ENCODE data around the gene DNAJB11. TPM values are rescaled to one million over a fixed set of nuclear protein-coding genes. Genes with fewer than 3 reads are reported as not detected.

DNAJB11 gene
- total and polyA plus RNA-seq, 2 of the 4 experiments (the other 2 are of a cell fraction), result 27.4 to 48.6 TPM

DNA sequence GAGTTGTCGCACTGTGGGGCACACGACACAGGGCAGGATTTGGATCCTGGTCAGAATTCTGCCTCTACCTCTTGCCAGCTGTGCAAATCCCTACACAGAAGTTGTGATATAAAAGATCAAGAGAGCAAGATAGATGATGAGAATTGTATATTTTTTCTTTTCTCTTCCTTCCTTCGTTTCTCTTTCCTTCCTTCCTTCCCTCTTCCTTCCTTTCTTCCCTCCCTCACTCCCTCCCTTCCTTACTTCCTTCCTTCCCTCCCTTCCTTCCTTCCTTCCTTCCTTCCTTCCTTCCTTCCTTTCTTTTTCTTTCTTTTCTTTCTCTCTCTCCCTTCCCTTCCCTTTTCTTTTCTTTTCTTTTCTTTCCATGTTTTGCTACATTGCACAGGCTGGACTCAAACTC lies 30.4 kb downstream of the DNAJB11 start:
- intact Hi-C loops (cut with micrococcal nuclease) (no loop called here), in situ Hi-C loops (cut with MboI; ENCODE audit: low sequenced_read_pairs) (no loop called here), dilution Hi-C loops (cut with HindIII; ENCODE audit: low sequenced_read_pairs, unreplicated experiment) (no loop called here)
- no peak overlapping the region for H2AFZ ChIP-seq (replicated peaks; ENCODE audit: low read length, poor library complexity)
- no peak overlapping the region for H4K8ac ChIP-seq (ENCODE audit: low read depth in 2 of 2, low read length in 2 of 2)
- no peak overlapping the region for H3K4me3 ChIP-seq (ENCODE audit: insufficient read depth, low read depth, low read length)
- no peak overlapping the region for H2BK20ac ChIP-seq (ENCODE audit: low read depth, low read length)
- no peak overlapping the region for H3K4me2 ChIP-seq (ENCODE audit: low read depth, low read length)
- no peak overlapping the region for H3K23ac ChIP-seq (ENCODE audit: low read depth, low read length)
- H3K79me1 ChIP-seq (ENCODE audit: low read depth in 1 of 2, low read length in 2 of 2), result no peaks in the 10 kb centered on the region
- H3K18ac ChIP-seq (ENCODE audit: low read depth, low read length), result no peak overlapping the region
- no peak overlapping the region for H4K5ac ChIP-seq (ENCODE audit: low read depth, low read length)
- DNase-seq (no peak), ATAC-seq (ENCODE audit: low read depth) (no peak)
- TF ChIP-seq, protein P1, sequence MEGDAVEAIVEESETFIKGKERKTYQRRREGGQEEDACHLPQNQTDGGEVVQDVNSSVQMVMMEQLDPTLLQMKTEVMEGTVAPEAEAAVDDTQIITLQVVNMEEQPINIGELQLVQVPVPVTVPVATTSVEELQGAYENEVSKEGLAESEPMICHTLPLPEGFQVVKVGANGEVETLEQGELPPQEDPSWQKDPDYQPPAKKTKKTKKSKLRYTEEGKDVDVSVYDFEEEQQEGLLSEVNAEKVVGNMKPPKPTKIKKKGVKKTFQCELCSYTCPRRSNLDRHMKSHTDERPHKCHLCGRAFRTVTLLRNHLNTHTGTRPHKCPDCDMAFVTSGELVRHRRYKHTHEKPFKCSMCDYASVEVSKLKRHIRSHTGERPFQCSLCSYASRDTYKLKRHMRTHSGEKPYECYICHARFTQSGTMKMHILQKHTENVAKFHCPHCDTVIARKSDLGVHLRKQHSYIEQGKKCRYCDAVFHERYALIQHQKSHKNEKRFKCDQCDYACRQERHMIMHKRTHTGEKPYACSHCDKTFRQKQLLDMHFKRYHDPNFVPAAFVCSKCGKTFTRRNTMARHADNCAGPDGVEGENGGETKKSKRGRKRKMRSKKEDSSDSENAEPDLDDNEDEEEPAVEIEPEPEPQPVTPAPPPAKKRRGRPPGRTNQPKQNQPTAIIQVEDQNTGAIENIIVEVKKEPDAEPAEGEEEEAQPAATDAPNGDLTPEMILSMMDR (conservative IDR thresholded peaks at IDR 0.05; ENCODE audit: low read depth, low read length), result no peak
- TF ChIP-seq FOS (IDR thresholded peaks at IDR 0.05; ENCODE audit: low read depth, low read length) (no peak), MAZ (IDR thresholded peaks at IDR 0.05; ENCODE audit: borderline replicate concordance, low read depth, low read length) (no peak), RFX5 (IDR thresholded peaks at IDR 0.05; ENCODE audit: low read depth, low read length) (no peak), SMC3 (IDR thresholded peaks at IDR 0.05; ENCODE audit: low read depth, low read length) (no peak), POLR2A (IDR thresholded peaks at IDR 0.05; ENCODE audit: low read depth, low read length) (no peak), MXI1 (IDR thresholded peaks at IDR 0.05; ENCODE audit: borderline replicate concordance, low read depth, low read length) (no peak), MAFK (IDR thresholded peaks at IDR 0.05; ENCODE audit: low read depth, low read length) (no peak), CHD1 (IDR thresholded peaks at IDR 0.05; ENCODE audit: low read depth, low read length) (no peak), RCOR1 (IDR thresholded peaks at IDR 0.05; ENCODE audit: insufficient replicate concordance, low read length) (no peak), BHLHE40 (IDR thresholded peaks at IDR 0.05; ENCODE audit: low read depth, low read length) (no peak), CEBPB (IDR thresholded peaks at IDR 0.05; ENCODE audit: low read depth, low read length) (no peak), RAD21 (IDR thresholded peaks at IDR 0.05; ENCODE audit: low read length) (no peak), NFE2L2 (IDR thresholded peaks at IDR 0.05; ENCODE audit: low read depth, low read length) (no peak)
- TF ChIP-seq, protein P2, sequence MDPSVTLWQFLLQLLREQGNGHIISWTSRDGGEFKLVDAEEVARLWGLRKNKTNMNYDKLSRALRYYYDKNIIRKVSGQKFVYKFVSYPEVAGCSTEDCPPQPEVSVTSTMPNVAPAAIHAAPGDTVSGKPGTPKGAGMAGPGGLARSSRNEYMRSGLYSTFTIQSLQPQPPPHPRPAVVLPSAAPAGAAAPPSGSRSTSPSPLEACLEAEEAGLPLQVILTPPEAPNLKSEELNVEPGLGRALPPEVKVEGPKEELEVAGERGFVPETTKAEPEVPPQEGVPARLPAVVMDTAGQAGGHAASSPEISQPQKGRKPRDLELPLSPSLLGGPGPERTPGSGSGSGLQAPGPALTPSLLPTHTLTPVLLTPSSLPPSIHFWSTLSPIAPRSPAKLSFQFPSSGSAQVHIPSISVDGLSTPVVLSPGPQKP (IDR thresholded peaks at IDR 0.05; ENCODE audit: borderline replicate concordance, low read depth, low read length), result no peak
- TF ChIP-seq, protein P3, sequence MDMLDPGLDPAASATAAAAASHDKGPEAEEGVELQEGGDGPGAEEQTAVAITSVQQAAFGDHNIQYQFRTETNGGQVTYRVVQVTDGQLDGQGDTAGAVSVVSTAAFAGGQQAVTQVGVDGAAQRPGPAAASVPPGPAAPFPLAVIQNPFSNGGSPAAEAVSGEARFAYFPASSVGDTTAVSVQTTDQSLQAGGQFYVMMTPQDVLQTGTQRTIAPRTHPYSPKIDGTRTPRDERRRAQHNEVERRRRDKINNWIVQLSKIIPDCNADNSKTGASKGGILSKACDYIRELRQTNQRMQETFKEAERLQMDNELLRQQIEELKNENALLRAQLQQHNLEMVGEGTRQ (IDR thresholded peaks at IDR 0.05; ENCODE audit: low read depth, low read length), result no peak
- POLR2A ChIA-PET (ENCODE audit: unreplicated experiment), result no interaction called here
- H3K56ac ChIP-seq (ENCODE audit: extremely low read depth, insufficient read depth, low read length), result no peak overlapping the region
- no CpG with 5 or more reads among the region's 3 CpGs for WGBS, 2 experiments (ENCODE audit: extremely low coverage in 2 of 2, insufficient read length in 1 of 2)
- H3K27me3 ChIP-seq (ENCODE audit: control insufficient read depth, insufficient read depth, low read length), result peaks cover 9% of the 10 kb centered on the region
- H2BK120ac ChIP-seq (ENCODE audit: low read depth, low read length), result no peak overlapping the region
- BruUV-seq (replicated peaks), result no TSS peak
- H3K9ac ChIP-seq (ENCODE audit: low read depth, low read length), result no peak overlapping the region
- CTCF ChIA-PET, result interaction anchor here (1.4 to 1.7 kb wide), 2 partner anchors 14 to 16 kb away, joined by 4 to 7 read pairs; no protein-coding TSS in a partner anchor
- no peak overlapping the region for H4K91ac ChIP-seq (ENCODE audit: insufficient read depth, low read depth, low read length)
- H2BK5ac ChIP-seq (ENCODE audit: low read depth, low read length, poor library complexity, severe bottlenecking), result no peak overlapping the region
- H3K27ac ChIP-seq (ENCODE audit: insufficient read depth, low read length), result no peak overlapping the region
- no peak overlapping the region for H2BK15ac ChIP-seq (ENCODE audit: low read depth, low read length)
- no peaks in the 10 kb centered on the region for H4K20me1 ChIP-seq (ENCODE audit: insufficient read depth, low read length)
- no peak overlapping the region for H3K4ac ChIP-seq (ENCODE audit: low read depth, low read length)
- no peak overlapping the region for H2AK5ac ChIP-seq (ENCODE audit: low read depth, low read length)
- no peak overlapping the region for H3K14ac ChIP-seq (replicated peaks; ENCODE audit: low read depth, low read length)
- H3K9me3 ChIP-seq (ENCODE audit: control insufficient read depth, insufficient read depth, low read length), result no peaks in the 10 kb centered on the region
- no peaks in the 10 kb centered on the region for H3K4me1 ChIP-seq (ENCODE audit: control insufficient read depth, insufficient read depth, low read length)
- no peaks in the 10 kb centered on the region for H3K36me3 ChIP-seq (ENCODE audit: control insufficient read depth, insufficient read depth, low read length)
- no peaks in the 10 kb centered on the region for H3K9me1 ChIP-seq (ENCODE audit: insufficient read depth, low read length)
- no peak overlapping the region for H2AK9ac ChIP-seq (replicated peaks; ENCODE audit: low read depth, low read length, poor library complexity)

All from IMR-90 (cell line).